T-cell (primary cell): ENCODE measurements around the gene NELFCD. TPM values are rescaled to one million over a fixed set of nuclear protein-coding genes. Genes with fewer than 3 reads are reported as not detected.

Experiments
- ATAC-seq, 4 experiments: fragments of 200-7000 bp in 3 of 4; fragments of 150-1000 bp in 1 of 4; cut with Tn5 transposase; replicated peaks in 1 of 4; 1 replicate in 3 of 4; 2 replicates in 1 of 4; pipeline ENCODE4 v1.10.0; 2021; ENCODE audit warnings: moderate library complexity in 3 of 4, mild to moderate bottlenecking in 2 of 4, moderate number of reproducible peaks in 1 of 4
- CTCF ChIA-PET, 2 donors: fragments of 300-600 bp; sonication (Branson Sonifier 250); formaldehyde crosslinking; loops; one replicate each; lab custom pipeline; 2022; ENCODE audit warnings: antibody characterized with exemption in 2 of 2; lab: Charles Lee
- POLR2A ChIA-PET, 2 donors: fragments of 300-600 bp; sonication (Branson Sonifier 250); formaldehyde crosslinking; loops; one replicate each; lab custom pipeline; 2022; ENCODE audit warnings: antibody characterized with exemption in 2 of 2; lab: Charles Lee
- DNase-seq, 35 experiments: peaks; one replicate each; pipeline versions ENCODE4 v3.0.0 to v3.0.0-alpha.2; 2013 to 2023
- H3K27ac ChIP-seq: one replicate; pipeline ENCODE4 v1.5.1; 2013; ENCODE audit warnings: low read length
- H3K27me3 ChIP-seq, 2 experiments: replicated peaks in 1 of 2; 1 replicate in 1 of 2; 2 replicates in 1 of 2; pipeline versions ENCODE4 v1.6.1 to v1.7.0; 2013; ENCODE audit warnings: low read length in 1 of 2, mixed read lengths in 1 of 2; ENCODE audit not compliant: control insufficient read depth in 2 of 2, insufficient read depth in 2 of 2; ENCODE audit errors: extremely low read depth in 1 of 2
- H3K36me3 ChIP-seq, 2 donors: 1 replicate in 1 of 2; 2 replicates in 1 of 2; pipeline versions ENCODE4 v1.6.1 to v1.7.0; 2013; ENCODE audit warnings: low read length in 1 of 2; ENCODE audit not compliant: control insufficient read depth in 2 of 2, insufficient read depth in 1 of 2; ENCODE audit errors: extremely low read depth in 1 of 2
- H3K4me1 ChIP-seq, 2 experiments: 1 replicate in 1 of 2; 2 replicates in 1 of 2; pipeline versions ENCODE4 v1.6.1 to v1.7.0; 2013; ENCODE audit warnings: low read length in 2 of 2, mixed read lengths in 1 of 2; ENCODE audit not compliant: insufficient read depth in 2 of 2, control insufficient read depth in 1 of 2; ENCODE audit errors: extremely low read depth in 1 of 2
- H3K4me3 ChIP-seq, 2 donors: 1 replicate in 1 of 2; 2 replicates in 1 of 2; pipeline versions ENCODE4 v1.5.1 to v1.7.0; 2013; ENCODE audit warnings: mild to moderate bottlenecking in 2 of 2, low read length in 1 of 2, moderate library complexity in 1 of 2; ENCODE audit not compliant: control insufficient read depth in 1 of 2; ENCODE audit errors: extremely low read depth in 1 of 2
- H3K9me3 ChIP-seq: 2 replicates; pipeline ENCODE4 v1.7.0; 2013
- H3K27ac Mint-ChIP-seq, 2 donors: one replicate each; pipeline ENCODE4 v1.8.0; 2020 to 2021; ENCODE audit warnings: mild to moderate bottlenecking in 2 of 2, mixed read lengths in 2 of 2
- H3K27me3 Mint-ChIP-seq, 2 donors: one replicate each; pipeline ENCODE4 v1.8.0; 2021 to 2022; ENCODE audit warnings: mixed read lengths in 2 of 2
- H3K36me3 Mint-ChIP-seq: one replicate; pipeline ENCODE4 v1.8.0; 2021; ENCODE audit warnings: mixed read lengths
- H3K4me1 Mint-ChIP-seq, 3 donors: one replicate each; pipeline ENCODE4 v1.8.0; 2020 to 2022; ENCODE audit warnings: mixed read lengths in 3 of 3, mild to moderate bottlenecking in 1 of 3
- H3K4me3 Mint-ChIP-seq, 3 donors: one replicate each; pipeline ENCODE4 v1.8.0; 2020 to 2022; ENCODE audit warnings: mild to moderate bottlenecking in 3 of 3, mixed read lengths in 3 of 3, moderate library complexity in 3 of 3
- H3K9me3 Mint-ChIP-seq, 3 donors: one replicate each; pipeline ENCODE4 v1.8.0; 2020 to 2022; ENCODE audit warnings: mixed read lengths in 3 of 3
- WGBS: methylation state at CpG from one replicate; pipeline ENCODE4 v1.1.5; 2013; ENCODE audit warnings: missing lambda C conversion rate; ENCODE audit not compliant: insufficient coverage; 5-methylcytosine and 5-hydroxymethylcytosine counted together
- total RNA-seq, 35 experiments: library from RNA in 6 of 35; stranded (reverse) in 6 of 35; fragments of 120-200 nt in 1 of 35; gene quantifications; one replicate each; pipeline versions ENCODE4 v1.2.1 to v1.2.4 and lab custom pipeline; 2013 to 2026

NELFCD gene
- total RNA-seq, 5 donors from 2014 or later (not counting 1 experiment from before 2014, with no cell fraction given), result 72.6 to 95.4 (median 90.4) TPM

GRCh38 chr20:59001449-59002171 lies 20.6 kb downstream of the NELFCD start:
- peak overlapping the region in 1 of 2 donors; percentile 52 for H3K27ac Mint-ChIP-seq
- WGBS, result 94% methylated on average over 27 of the region's 27 CpGs
- H3K27ac ChIP-seq, result no peak overlapping the region

GRCh38 chr20:59002388-59002787 lies 21.3 kb downstream of the NELFCD start:
- Histone ChIP-seq H3K27ac (no peak overlapping the region), H3K4me3 (no peak overlapping the region), H3K27me3 (peaks cover 0 to under 1% of the 10 kb centered on the region in 2 experiments), H3K9me3 (no peaks in the 10 kb centered on the region), H3K4me1 (peaks cover 6 to 34% of the 10 kb centered on the region in 2 experiments), H3K36me3 (peaks cover 3 to 7% of the 10 kb centered on the region in 2 donors)
- H3K36me3 Mint-ChIP-seq, result peaks cover 11% of the 10 kb centered on the region
- peak overlapping the region; percentile 17 to 27 for H3K27ac Mint-ChIP-seq
- no peaks in the 10 kb centered on the region for H3K9me3 Mint-ChIP-seq
- no peaks in the 10 kb centered on the region for H3K27me3 Mint-ChIP-seq
- ChIA-PET POLR2A (no interaction called here), CTCF (interaction anchor here in 1 of 2 donors (0.6 kb wide), 1 partner anchor 23 kb away, joined by 3 read pairs; no protein-coding TSS in a partner anchor)
- H3K4me3 Mint-ChIP-seq, result no peak overlapping the region
- DNase-seq (no peak), ATAC-seq (no peak)
- 94% methylated on average over 7 of the region's 8 CpGs for WGBS
- H3K4me1 Mint-ChIP-seq, result peaks cover 41 to 42% (median 41%) of the 10 kb centered on the region in 3 donors

More at GRCh38 chr20:59001449-59002171, 20.6 kb downstream of the NELFCD start:
- DNase-seq (no peak), ATAC-seq (no peak)
- ChIA-PET POLR2A (no interaction called here), CTCF (no interaction called here)
- Histone ChIP-seq H3K36me3 (peaks cover 8 to 14% of the 10 kb centered on the region in 2 donors), H3K27me3 (no peaks in the 10 kb centered on the region), H3K9me3 (no peaks in the 10 kb centered on the region), H3K4me3 (no peak overlapping the region), H3K4me1 (peaks cover 6 to 32% of the 10 kb centered on the region in 2 experiments)
- Mint-ChIP-seq H3K4me3 (no peak overlapping the region), H3K9me3 (no peaks in the 10 kb centered on the region), H3K36me3 (peaks cover 16% of the 10 kb centered on the region), H3K4me1 (peaks cover 41 to 42% (median 41%) of the 10 kb centered on the region in 3 donors), H3K27me3 (no peaks in the 10 kb centered on the region)

- DNase-seq, result no peak
- CTCF ChIA-PET, result interaction anchor here in 1 of 2 donors (0.6 kb wide), 1 partner anchor 24 kb away, joined by 3 read pairs; no protein-coding TSS in a partner anchor
Observed at GRCh38 chr20:59002874-59003399, 21.9 kb downstream of the NELFCD start.

GRCh38 chr20:59003836-59004492 lies 22.9 kb downstream of the NELFCD start:
- Histone ChIP-seq H3K9me3 (no peaks in the 10 kb centered on the region), H3K27ac (no peak overlapping the region), H3K4me3 (no peak overlapping the region), H3K4me1 (peaks cover 6 to 39% of the 10 kb centered on the region in 2 experiments), H3K27me3 (peaks cover 0 to 8% of the 10 kb centered on the region in 2 experiments), H3K36me3 (peaks cover 2 to 3% of the 10 kb centered on the region in 2 donors)
- H3K36me3 Mint-ChIP-seq, result peaks cover 6% of the 10 kb centered on the region
- peak overlapping the region in 2 of 3 donors; percentile 70 to 83 for H3K4me3 Mint-ChIP-seq
- no peaks in the 10 kb centered on the region for H3K9me3 Mint-ChIP-seq
- no peaks in the 10 kb centered on the region for H3K27me3 Mint-ChIP-seq
- no peak for ATAC-seq
- WGBS, result 90% methylated on average over 16 of the region's 16 CpGs
- POLR2A ChIA-PET, result no interaction called here
- H3K4me1 Mint-ChIP-seq, result peaks cover 42 to 43% (median 43%) of the 10 kb centered on the region in 3 donors
- peak overlapping the region; percentile 83 to 92 for H3K27ac Mint-ChIP-seq
- no peak for DNase-seq
- CTCF ChIA-PET, result no interaction called here

More at GRCh38 chr20:59002874-59003399, 21.9 kb downstream of the NELFCD start:
- Histone ChIP-seq H3K27me3 (peaks cover 0 to 3% of the 10 kb centered on the region in 2 experiments), H3K4me1 (peaks cover 6 to 39% of the 10 kb centered on the region in 2 experiments), H3K27ac (no peak overlapping the region), H3K9me3 (no peaks in the 10 kb centered on the region), H3K4me3 (no peak overlapping the region), H3K36me3 (peaks cover 2 to 3% of the 10 kb centered on the region in 2 donors)
- H3K27me3 Mint-ChIP-seq, result no peaks in the 10 kb centered on the region
- H3K27ac Mint-ChIP-seq, result peak overlapping the region; percentile 67 to 83
- 89% methylated on average over 15 of the region's 17 CpGs for WGBS
- H3K4me1 Mint-ChIP-seq, result peaks cover 42 to 43% (median 43%) of the 10 kb centered on the region in 3 donors
- POLR2A ChIA-PET, result no interaction called here
- ATAC-seq, result no peak
- H3K9me3 Mint-ChIP-seq, result no peaks in the 10 kb centered on the region
- H3K4me3 Mint-ChIP-seq, result no peak overlapping the region
- H3K36me3 Mint-ChIP-seq, result peaks cover 6% of the 10 kb centered on the region

GRCh38 chr20:59004493-59004762 lies 23.4 kb downstream of the NELFCD start:
- 53% methylated on average over 3 of the region's 4 CpGs for WGBS
- no peaks in the 10 kb centered on the region for H3K27me3 Mint-ChIP-seq
- peak overlapping the region; percentile 90 to 92 for H3K27ac Mint-ChIP-seq
- peaks cover 6% of the 10 kb centered on the region for H3K36me3 Mint-ChIP-seq
- H3K27me3 ChIP-seq, result peaks cover 0 to 8% of the 10 kb centered on the region in 2 experiments
- ATAC-seq (peak in 1 of 4 experiments; percentile 7), DNase-seq (peak in 32 of 35 experiments; percentile 21 to 80 (median 56))
- H3K27ac ChIP-seq, result peak overlapping the region; percentile 58
- H3K9me3 Mint-ChIP-seq, result no peaks in the 10 kb centered on the region
- ChIA-PET POLR2A (no interaction called here), CTCF (no interaction called here)
- peaks cover 42 to 43% (median 43%) of the 10 kb centered on the region in 3 donors for H3K4me1 Mint-ChIP-seq
- peaks cover 6 to 39% of the 10 kb centered on the region in 2 experiments for H3K4me1 ChIP-seq
- H3K9me3 ChIP-seq, result no peaks in the 10 kb centered on the region
- H3K4me3 ChIP-seq, result peak overlapping the region in 1 of 2 donors; percentile 17
- H3K36me3 ChIP-seq, result peaks cover 2 to 3% of the 10 kb centered on the region in 2 donors
- peak overlapping the region; percentile 70 to 83 (median 71) for H3K4me3 Mint-ChIP-seq
